HG02870 (cell line): ENCODE results near the gene SAG.

Experiments
- ATAC-seq: cut with Tn5 transposase; IDR thresholded peaks from one replicate; pipeline ENCODE4 v1.9.1; 2021; ENCODE audit warnings: mild to moderate bottlenecking, moderate library complexity; ENCODE audit not compliant: unreplicated experiment

SAG gene

DNA sequence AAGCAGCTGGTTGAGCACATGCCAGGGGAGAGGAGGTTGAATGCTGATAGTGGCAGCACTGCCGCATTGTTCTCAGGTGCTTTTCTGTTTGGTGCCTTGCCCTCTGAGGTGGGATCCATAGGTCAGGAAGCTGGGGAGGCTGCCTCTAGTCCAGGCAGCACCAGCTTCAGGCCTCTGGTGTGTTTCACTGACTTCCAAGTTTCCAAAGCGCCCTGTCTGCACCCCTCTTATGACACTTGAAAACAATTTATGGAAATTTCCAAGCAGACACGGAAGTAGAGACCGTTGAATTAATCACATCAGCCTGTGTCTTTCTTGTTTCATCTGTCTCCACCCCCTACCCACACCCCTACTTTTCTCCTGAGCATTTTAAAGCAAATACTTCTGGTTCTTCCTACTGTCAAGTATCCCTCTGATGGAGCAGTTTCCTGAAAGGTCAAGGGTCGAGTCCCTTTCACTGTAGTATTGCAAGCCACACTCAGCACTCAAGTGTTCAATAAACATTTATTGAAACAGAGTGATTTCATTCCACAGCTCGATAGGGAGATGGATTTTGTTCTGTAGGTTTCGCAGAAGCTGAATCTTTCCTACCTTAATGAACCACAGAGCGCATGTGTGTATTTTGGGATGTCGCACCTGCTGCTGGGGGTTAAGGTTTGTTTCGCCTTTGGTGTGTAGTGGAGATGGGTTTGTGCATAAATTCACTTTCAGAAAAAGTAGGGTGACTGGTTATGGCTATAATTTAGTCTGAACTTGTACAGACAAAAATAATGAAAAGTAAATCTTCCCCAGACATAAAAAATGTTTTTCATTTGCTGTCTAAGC, 68.1 kb downstream of the SAG start:
- ATAC-seq, result peak; percentile 68

DNA sequence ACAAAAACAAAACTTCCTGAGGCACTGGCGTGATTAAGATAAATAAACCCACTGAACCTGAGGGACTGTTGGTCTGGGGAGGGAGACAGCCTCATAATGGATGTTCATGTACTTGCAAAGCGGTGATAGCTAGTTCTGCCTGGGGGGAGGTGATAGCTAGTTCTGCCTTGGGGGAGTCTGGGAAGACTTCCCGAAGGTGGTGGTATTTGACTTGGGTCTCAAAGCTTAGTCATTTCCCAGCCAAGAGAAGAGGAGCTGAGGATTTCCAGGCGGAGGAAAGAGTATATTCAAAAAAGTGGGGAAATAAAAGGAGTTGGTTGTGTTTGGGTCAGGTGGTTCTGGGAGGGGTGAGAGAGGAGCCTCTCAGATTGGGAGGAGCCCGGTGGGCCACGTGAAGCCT, 71.4 kb downstream of the SAG start:
- ATAC-seq, result no peak

DNA sequence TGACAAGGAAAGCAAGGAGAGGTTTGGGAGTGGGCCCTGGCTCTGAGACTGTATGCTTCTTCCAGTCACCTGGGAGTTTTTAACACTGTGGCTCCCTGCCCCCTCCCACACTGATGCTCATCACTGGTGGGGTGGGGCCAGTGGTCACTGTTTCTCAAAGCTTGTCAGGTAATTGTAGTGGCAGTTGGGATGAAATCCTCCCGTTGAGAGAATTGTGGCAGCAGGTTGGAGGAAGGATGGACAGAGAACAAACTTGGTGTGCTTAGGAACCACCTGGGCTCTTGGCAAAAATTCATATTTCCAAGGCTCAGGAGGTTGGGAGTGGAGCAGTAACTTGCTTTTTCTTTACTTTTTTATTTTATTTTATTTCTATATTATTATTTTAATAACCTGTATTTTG, 71.8 kb downstream of the SAG start:
- ATAC-seq, result no peak

DNA sequence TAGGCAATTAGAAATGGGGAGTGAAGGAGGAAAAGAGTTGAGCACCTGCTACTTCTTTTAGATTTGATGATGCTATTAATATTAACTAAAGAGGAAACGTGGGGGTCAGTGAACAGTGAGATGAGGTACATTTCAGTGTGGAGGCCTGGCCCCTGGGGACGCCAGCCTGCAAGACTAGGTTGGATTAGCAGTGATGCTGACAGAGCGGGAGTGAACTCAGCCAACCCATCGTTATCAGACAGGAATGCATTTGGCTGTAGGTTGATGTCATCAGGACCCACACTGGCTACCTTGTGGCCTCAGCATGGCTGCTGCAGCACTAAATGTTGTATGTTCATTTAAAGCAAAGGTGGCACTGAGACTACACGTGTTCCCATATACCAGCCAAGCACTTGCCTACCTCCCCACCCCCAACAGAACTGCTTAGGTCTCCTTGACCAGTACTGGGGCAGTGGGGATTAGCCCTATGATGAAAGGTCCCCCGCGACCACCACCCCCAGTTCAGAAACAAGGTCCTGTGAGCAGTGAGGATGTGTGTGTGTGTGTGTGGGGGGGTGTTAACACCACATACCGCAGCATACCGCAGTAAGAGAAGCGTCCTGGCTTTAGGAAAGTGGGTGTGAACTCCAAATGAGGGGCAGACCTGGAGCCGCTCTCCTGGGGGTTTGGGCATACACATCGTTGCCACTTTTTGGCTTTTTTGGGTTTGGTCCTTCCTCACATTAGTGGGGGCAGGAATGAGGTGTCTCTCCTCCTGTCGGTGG, 72.7 kb downstream of the SAG start:
- ATAC-seq, result no peak

DNA sequence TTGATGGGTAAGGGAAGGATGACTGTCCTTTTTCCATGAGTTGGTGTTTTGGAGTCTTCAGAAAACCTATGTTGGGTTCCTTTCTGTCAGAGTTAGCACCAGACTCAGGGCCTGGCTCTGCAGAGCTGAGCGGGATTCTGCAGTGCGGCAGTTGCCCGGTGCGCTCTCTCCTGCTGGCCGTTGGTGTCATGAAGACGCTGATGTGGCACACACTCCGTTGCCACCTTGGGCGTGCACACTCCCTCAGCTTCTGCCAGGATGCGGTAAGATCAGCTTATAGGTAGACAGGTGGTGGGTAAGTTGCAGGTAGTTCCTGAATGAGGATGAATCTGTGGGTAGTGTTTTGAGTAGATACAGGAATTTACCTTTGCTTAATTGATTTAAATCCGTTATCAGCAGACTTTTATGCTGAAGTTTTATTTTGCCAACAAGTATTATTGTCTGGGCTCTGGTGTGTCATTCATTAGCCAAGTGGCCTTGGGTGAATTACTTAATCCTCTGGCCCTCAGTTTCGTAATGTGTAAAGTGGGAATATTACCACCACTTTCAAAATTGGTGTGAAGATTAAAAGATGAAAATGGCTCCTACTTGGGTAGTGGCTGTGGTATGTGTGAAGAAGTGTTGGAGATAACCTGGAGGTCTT, 73.5 kb downstream of the SAG start:
- no peak for ATAC-seq

DNA sequence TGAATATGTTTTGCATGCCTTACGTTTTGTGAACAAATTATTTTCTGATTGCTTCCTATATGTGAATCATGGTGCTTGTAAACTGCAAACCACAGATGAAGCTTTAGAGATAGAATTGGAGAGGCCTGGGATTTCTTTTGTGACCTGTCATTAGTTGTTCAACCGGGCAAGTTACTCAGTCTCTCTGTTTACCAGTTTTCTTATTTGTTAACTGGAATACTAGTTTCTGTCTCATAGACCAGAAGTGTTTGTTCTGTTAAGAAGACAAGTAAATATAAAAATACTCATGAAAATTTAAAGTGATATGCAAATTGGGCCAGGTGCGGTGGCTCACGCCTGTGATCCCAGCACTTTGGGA, 74.0 kb downstream of the SAG start:
- ATAC-seq, result no peak

DNA sequence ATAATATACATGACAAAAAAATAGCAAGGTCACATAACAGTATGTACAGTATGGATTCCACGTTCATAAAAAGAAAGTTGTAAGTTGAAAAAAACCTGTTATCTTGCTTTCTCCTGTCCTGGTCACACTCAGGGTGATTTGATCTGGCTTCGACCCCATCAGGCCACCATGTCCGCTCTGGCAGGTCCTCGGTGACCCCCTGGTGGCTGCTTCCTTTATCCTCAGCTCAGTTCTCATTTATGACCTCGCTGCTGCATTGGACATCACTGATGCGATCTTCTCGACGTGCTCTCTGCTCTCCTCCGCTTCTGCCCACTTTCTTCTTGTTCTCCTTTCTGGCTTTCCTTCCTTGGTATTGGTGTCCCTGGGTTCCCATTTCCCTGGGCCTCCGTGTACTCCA, 76.4 kb downstream of the SAG start:
- ATAC-seq, result no peak

DNA sequence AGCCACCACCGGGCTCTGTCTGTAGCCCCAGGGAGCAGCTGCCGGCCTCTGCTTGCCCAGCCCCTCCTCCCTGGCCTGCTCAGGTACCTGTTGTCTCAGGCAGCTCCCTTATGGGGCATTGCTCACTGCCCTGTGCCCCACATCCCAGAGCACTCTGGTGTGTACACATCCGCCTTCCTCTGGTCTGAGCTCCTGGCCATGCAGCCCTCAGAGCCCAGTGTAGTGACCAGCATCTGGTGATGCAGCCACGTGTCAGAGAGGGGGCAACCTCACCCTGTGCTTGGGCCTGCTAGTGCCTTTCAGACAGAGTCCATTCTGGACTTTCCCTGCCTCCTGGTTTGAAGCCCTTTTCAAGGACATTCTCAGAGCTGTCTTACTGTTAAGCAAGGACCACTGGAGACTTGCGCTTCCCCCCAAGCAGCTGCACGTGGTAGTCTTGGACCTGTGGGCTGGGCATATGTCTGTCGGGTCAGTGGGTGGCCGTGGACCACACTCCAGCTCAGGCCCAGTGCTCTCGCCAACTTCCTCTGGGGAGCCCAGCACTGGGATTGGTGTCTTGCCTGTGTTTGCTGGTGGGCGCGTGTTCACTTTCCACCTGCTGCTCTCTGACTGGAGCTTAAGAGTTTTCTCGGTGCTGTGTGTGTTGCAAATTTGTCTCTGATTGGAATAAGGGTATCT, 77.3 kb downstream of the SAG start:
- no peak for ATAC-seq

DNA sequence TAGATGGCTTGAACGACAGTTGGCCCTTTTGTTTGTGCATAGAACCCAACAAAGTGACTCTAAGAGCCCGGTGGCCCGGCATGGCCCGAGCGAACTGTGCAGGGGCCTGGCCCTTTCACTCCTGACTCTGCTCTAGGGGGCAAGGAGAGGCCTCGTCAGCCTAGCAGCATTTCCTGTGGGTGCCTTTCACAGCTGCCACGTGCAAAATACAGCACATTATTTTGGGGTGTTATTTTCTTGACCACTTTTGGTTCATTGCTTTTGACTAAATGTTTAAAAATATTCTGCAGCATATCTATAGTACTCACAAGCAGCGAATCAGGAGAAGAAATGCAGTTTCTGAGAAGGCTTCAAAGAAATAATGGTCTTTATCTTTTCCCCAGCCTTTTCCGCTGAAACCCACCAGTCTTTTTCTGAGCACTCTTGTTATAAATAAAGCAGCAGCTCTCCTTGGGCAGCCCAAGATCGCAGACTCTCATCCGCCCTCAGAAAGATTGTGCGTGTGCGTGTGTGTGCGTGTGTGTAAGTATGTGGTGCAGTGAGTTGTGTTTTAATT, 78.0 kb downstream of the SAG start:
- ATAC-seq, result peak; percentile 63

DNA sequence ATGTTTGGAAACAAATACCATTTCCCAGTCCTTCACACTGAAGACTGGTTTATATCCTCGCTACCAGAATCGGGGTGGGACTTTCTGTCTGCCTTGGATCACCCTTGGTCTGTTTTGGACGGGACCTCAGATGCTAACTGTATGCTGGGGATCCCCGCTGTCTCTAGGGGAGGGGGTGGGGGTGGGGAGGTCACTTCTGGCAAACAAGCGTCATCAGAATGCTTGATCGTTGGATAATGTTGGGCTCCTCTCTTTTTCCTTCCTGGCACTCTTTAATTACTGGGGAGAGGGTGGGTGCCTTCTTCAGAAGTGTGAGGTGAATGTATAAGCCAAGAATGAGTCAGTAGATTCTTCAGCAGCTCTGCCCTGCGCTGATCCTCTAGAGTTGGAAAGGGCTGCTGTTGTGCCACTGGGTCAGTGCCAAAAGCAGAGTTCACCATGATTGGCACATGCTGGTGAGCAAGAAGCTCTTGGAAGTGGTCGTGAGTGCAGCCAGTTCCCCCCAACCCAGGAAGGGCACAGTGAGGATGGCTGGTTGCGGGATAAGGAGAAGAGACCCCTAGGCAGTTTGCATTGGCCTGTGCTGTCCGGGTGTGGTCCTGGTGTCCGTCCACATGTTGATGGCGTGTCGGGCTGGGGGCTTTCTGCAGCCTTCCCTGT, 78.9 kb downstream of the SAG start:
- ATAC-seq, result no peak

DNA sequence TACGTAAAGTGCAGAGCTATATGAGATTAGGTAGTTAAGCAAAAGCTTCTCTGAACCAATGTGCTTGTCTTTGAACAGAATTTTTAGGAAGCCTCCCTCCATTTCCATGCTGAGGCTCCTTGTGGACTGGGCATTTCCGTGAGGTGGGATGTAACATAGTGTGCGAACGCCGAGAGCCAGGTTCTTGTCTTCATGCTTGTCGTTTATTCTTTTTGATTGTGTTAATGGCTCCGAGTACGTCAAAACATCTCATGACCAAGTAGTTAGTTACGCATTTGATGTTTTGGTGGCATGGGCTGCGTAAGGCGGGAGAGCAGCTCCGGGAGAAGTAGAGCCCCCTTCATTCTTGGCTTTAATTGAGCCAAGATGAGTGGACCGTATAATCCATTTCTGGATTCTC, 79.6 kb downstream of the SAG start:
- no peak for ATAC-seq

DNA sequence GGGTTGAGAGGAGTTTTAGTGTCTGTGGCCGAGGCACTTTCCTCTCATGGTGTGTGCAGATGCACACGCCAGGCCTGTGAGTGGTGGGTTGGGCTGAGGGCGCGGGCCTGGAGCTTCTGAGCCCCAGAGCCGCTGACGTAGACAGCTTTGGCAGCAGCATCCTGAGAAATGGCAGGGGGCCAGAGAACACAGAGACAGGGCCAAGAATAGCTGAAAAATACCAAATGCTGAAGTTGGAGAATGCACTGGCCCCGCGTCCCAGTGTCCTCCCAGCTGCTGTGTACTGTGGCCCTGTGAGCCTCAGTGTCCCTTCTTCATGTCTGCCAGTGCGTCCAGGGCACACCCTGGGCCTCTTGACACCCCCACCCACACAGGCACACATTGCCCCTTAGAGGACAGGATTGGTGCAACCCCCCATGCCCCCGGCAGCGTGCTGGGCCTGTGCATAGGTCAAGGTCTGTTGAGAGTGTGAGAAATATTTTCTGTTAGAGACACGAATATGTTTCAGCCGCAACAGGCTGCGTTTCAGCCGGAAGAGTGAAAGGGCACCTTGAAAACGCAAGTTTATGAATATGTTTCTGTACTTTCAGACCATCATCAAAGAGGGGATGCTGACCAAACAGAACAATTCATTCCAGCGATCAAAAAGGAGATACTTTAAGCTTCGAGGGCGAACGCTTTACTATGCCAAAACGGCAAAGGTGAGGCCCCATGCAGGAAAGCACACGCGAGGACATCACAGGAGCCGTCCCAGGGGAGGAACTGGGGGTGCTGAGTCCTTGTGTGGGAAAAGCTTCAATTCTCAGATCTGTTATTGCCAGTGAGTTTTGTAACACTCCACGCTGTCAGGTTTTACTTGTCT, 80.3 kb downstream of the SAG start:
- ATAC-seq, result no peak

DNA sequence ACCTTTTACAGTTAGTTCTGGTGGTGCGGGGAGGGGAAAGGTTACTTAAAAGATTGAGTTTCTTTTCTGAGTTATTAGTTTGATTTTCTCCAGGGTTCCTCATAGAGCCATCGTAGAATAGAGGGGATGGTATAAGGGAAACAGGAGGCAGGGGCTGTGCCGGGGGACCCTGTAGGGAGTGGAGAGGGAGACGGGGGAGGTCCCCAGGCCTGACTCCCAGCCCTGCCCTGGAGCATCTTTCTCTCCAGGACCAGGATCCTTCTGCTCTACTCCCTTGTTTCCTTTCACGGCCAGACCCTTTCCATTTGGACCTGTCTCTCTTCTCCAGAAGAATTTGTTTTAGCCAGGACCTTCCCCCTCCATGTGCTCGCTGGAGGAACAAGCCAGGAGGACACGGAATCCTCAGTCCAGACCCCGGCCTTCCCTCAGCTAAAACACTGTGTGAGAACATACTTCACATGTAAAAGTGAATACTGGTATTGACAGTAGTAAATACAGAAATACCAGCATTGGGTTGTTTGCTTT, 82.0 kb downstream of the SAG start:
- ATAC-seq, result no peak

DNA sequence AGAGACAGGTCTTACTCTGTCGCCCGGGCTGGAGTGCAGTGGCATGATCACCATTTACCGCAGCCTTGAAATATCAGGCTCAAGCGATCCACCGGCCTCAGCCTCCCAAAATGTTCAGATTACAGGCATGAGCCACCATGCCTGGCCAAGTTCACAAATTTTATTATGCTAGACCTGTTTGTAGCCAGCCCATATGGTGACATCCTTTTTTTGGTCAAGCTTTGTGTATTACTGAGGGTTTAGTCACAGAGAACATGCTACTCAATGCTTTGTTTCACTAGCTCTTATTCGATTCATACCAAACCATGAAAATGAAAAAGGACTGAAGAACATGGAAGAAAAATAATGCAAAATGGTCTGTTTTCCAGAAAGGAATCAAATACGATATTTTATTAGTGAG, 88.1 kb downstream of the SAG start:
- no peak for ATAC-seq
